K562 (cell line): ENCODE measurements around the gene DNASE1L1. TPM values are rescaled to one million over a fixed set of nuclear protein-coding genes. Genes with fewer than 3 reads are reported as not detected.

Source experiments
- ARID3A ChIP-seq: IDR thresholded peaks from 2 replicates; pipeline ENCODE4 v1.6.1; 2012; ENCODE audit warnings: low read depth, low read length, improper control_type of control experiment, borderline replicate concordance
- HNRNPH1 ChIP-seq: fragments of 200-400 bp; formaldehyde crosslinking; optimal IDR thresholded peaks from 2 replicates; pipeline ENCODE3; 2017; ENCODE audit warnings: low read depth, mild to moderate bottlenecking, low read length, moderate library complexity
- NR0B1 ChIP-seq: fragments of 450-650 bp; IDR thresholded peaks from one replicate; pipeline ENCODE4 v1.6.1; 2018; ENCODE audit warnings: mild to moderate bottlenecking, moderate library complexity; ENCODE audit not compliant: partially characterized antibody
- PBX2 ChIP-seq, 2 experiments: IDR thresholded peaks in 1 of 2; conservative IDR thresholded peaks in 1 of 2; 2 replicates each; pipeline ENCODE4 v1.6.1; 2016; ENCODE audit warnings: low read depth in 2 of 2, mild to moderate bottlenecking in 1 of 2, missing compliant biosample characterization in 1 of 2, missing genetic modification characterization in 1 of 2, moderate library complexity in 1 of 2
- SNIP1 ChIP-seq: fragments of 450-650 bp; IDR thresholded peaks from 2 replicates; pipeline ENCODE4 v1.7.1; 2017; ENCODE audit warnings: low read depth, mild to moderate bottlenecking
- SPI1 ChIP-seq: IDR thresholded peaks from 2 replicates; pipeline ENCODE4 v1.6.1; 2011; ENCODE audit warnings: low read depth, low read length, control low read depth, borderline replicate concordance
- SUPT5H ChIP-seq: fragments of 450-650 bp; IDR thresholded peaks from 2 replicates; pipeline ENCODE4 v1.6.1; 2016
- THRAP3 ChIP-seq: fragments of 450-650 bp; IDR thresholded peaks from 2 replicates; pipeline ENCODE4 v1.6.1; 2016; ENCODE audit warnings: mild to moderate bottlenecking, inconsistent platforms, borderline replicate concordance
- USF2 ChIP-seq: sonication (generic); formaldehyde crosslinking; IDR thresholded peaks from 2 replicates; pipeline ENCODE4 v1.5.0; 2020; ENCODE audit warnings: missing genetic modification reagents
- ZFX ChIP-seq: sonication (generic); formaldehyde crosslinking; IDR thresholded peaks from 2 replicates; pipeline ENCODE4 v1.8.0; 2022; ENCODE audit warnings: mild to moderate bottlenecking, missing genetic modification reagents, moderate library complexity
- ZNF384 ChIP-seq: IDR thresholded peaks from 2 replicates; pipeline ENCODE4 v1.6.1; 2012; ENCODE audit warnings: low read depth, low read length, improper control_type of control experiment
- ZNF518B ChIP-seq: fragments of 250-450 bp; sonication (Bioruptor Pico); IDR thresholded peaks from 2 replicates; pipeline ENCODE4 v1.5.0; 2021; ENCODE audit warnings: mild to moderate bottlenecking, moderate library complexity
- ZNF551 ChIP-seq: fragments of 250-450 bp; sonication (Bioruptor Pico); IDR thresholded peaks from 2 replicates; pipeline ENCODE4 v1.5.0; 2021; ENCODE audit warnings: mild to moderate bottlenecking, moderate library complexity
- ZNF639 ChIP-seq, 2 experiments: fragments of 200-800 bp in 1 of 2; sonication (Bioruptor generic) in 1 of 2; sonication (generic) in 1 of 2; formaldehyde crosslinking in 1 of 2; IDR thresholded peaks in 1 of 2; conservative IDR thresholded peaks in 1 of 2; 2 replicates each; pipeline versions ENCODE4 v1.5.0 to v1.6.1; 2016 to 2020; ENCODE audit warnings: missing compliant biosample characterization in 1 of 2, missing genetic modification characterization in 1 of 2, missing genetic modification reagents in 1 of 2
- polyA plus RNA-seq, 8 experiments: library from polyadenylated mRNA; depleted of rRNA in 4 of 8; stranded (reverse) in 5 of 8; unstranded in 3 of 8; fragments of >200 nt; fragmentation: Nextera tagmentation in 2 of 8; fragmentation: Illumina TruSeq in 1 of 8; extraction: Ambion mirVana in 2 of 8; extraction: Trizol in 1 of 8; gene quantifications; 2 replicates each; pipeline versions ENCODE4 v1.2.1 to v1.2.3, GENCODE V29; 2011 to 2014; ENCODE audit warnings: inconsistent platforms in 1 of 8, missing spikeins in 1 of 8
- total RNA-seq, 7 experiments: library from RNA; depleted of rRNA in 6 of 7; stranded (reverse); fragments of >200 nt in 6 of 7; fragmentation: Illumina TruSeq in 2 of 7; extraction: Trizol in 2 of 7; gene quantifications; 2 replicates each; pipeline versions ENCODE4 v1.2.1 to v1.2.3, GENCODE V29; 2011 to 2021; ENCODE audit warnings: low replicate concordance in 1 of 7

The DNASE1L1 gene
- total and polyA plus RNA-seq, 9 of the 15 experiments (the other 6 are each of a cell fraction or from before 2014, with no cell fraction given), result 0.73 to 12.6 (median 7.9) TPM

GRCh38 chrX:154378799-154379568 is 30.1 kb downstream of the DNASE1L1 start, which contains the start of gene EMD (continued):
- TF ChIP-seq PBX2 (CRISPR knock-in tag; IDR thresholded peaks at IDR 0.05; ENCODE audit: low read depth), result no peak
- TF ChIP-seq PBX2 (tag; conservative IDR thresholded peaks at IDR 0.05; ENCODE audit: low read depth), result no peak
- no peak for TF ChIP-seq USF2 (CRISPR knock-in tag)
- TF ChIP-seq NR0B1, result no peak
- TF ChIP-seq ZNF384, result no peak
- TF ChIP-seq ARID3A, result no peak
- no peak for TF ChIP-seq ZNF518B
- peak in 1 of 2 experiments; percentile 71; a peak in 2 of 4 replicates for TF ChIP-seq ZNF639 (CRISPR knock-in tag; conservative IDR thresholded peaks at IDR 0.05 in 1 of 2, IDR thresholded peaks at IDR 0.05 in 1 of 2)
- TF ChIP-seq SUPT5H, result peak; percentile 69
- TF ChIP-seq HNRNPH1, result no peak
- TF ChIP-seq ZFX, result no peak
- TF ChIP-seq THRAP3, result no peak
- no peak for TF ChIP-seq SPI1
- no peak for TF ChIP-seq ZNF551 (CRISPR knock-in tag)
- TF ChIP-seq SNIP1, result no peak
